ENCODE results near the gene MESD.

- TF ChIP-seq CTCF (conservative IDR thresholded peaks at IDR 0.05 in 1 of 2, IDR thresholded peaks at IDR 0.05 in 1 of 2; ENCODE audit: extremely low read depth in 1 of 2, insufficient read depth in 1 of 2, low read depth in 1 of 2, low read length in 2 of 2), result no peak
- TF ChIP-seq EZH2 (IDR thresholded peaks at IDR 0.05; ENCODE audit: borderline replicate concordance, low read length), result no peak
Observed at GRCh38 chr15:81031203-81031602, 41.6 kb upstream of the MESD start.
